Panc1 (cell line): ENCODE results near the gene ADGRB3.

Experiments
- POLR2AphosphoS5 ChIP-seq: IDR thresholded peaks from 2 replicates; pipeline ENCODE4 v1.6.1; 2012; ENCODE audit warnings: mild to moderate bottlenecking, low read depth, low read length, moderate library complexity
- REST ChIP-seq, 2 experiments: IDR thresholded peaks; 2 replicates each; pipeline ENCODE4 v1.6.1; 2011 to 2012; ENCODE audit warnings: low read depth in 2 of 2, control low read depth in 1 of 2, low read length in 1 of 2, mild to moderate bottlenecking in 1 of 2, moderate library complexity in 1 of 2; ENCODE audit not compliant: insufficient read depth in 1 of 2
- TF ChIP-seq, protein P1 (sequence below): fragments of 450-650 bp; IDR thresholded peaks from 2 replicates; pipeline ENCODE4 v1.5.1; 2017; ENCODE audit warnings: mild to moderate bottlenecking

DNA sequence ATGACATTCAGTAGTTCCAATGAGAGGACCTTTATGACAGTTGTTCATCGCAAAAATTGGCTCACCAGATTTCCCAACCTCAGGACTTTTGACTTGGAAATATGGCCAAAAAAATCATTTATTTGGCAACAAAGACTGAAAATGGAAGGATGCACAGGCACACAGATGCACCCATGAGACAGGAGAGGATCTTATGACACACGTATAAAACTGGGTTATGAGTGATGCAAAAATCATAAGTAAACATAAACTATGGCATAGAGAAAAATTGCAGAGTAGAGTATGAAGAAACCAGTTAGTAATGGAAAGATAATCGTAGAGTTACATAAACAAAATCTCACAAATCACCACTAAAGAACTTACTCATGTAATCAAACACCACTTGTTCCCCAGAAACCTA, 546.9 kb downstream of the ADGRB3 start:
- TF ChIP-seq, protein P1, sequence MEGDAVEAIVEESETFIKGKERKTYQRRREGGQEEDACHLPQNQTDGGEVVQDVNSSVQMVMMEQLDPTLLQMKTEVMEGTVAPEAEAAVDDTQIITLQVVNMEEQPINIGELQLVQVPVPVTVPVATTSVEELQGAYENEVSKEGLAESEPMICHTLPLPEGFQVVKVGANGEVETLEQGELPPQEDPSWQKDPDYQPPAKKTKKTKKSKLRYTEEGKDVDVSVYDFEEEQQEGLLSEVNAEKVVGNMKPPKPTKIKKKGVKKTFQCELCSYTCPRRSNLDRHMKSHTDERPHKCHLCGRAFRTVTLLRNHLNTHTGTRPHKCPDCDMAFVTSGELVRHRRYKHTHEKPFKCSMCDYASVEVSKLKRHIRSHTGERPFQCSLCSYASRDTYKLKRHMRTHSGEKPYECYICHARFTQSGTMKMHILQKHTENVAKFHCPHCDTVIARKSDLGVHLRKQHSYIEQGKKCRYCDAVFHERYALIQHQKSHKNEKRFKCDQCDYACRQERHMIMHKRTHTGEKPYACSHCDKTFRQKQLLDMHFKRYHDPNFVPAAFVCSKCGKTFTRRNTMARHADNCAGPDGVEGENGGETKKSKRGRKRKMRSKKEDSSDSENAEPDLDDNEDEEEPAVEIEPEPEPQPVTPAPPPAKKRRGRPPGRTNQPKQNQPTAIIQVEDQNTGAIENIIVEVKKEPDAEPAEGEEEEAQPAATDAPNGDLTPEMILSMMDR: no peak
- TF ChIP-seq REST (IDR thresholded peaks at IDR 0.05; ENCODE audit: insufficient read depth in 1 of 2, low read depth in 2 of 2, low read length in 1 of 2) (no peak), POLR2AphosphoS5 (no peak)
